ENCODE results near the gene FANCC.

- TF ChIP-seq YY1 (IDR thresholded peaks at IDR 0.05; ENCODE audit: low read depth) = no peak
- TF ChIP-seq CTCF (IDR thresholded peaks at IDR 0.05) = no peak
- TF ChIP-seq JUND (IDR thresholded peaks at IDR 0.05) = no peak
These were observed 179.8 kb downstream of the FANCC start for GRCh38 chr9:95137587-95138145.
